ENCODE results near the gene SH3GL3. TPM values are rescaled to one million over a fixed set of nuclear protein-coding genes. Genes with fewer than 3 reads are reported as not detected.

The SH3GL3 gene, protein sequence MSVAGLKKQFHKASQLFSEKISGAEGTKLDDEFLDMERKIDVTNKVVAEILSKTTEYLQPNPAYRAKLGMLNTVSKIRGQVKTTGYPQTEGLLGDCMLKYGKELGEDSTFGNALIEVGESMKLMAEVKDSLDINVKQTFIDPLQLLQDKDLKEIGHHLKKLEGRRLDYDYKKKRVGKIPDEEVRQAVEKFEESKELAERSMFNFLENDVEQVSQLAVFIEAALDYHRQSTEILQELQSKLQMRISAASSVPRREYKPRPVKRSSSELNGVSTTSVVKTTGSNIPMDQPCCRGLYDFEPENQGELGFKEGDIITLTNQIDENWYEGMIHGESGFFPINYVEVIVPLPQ
- 20.3 TPM for total RNA-seq

GRCh38 chr15:83446904-83447709 is at the start of gene SH3GL3:
SH3GL3 (plus strand) TSS chr15:83447341; CDS start chr15:83447534, 193 bp downstream.

GRCh38 chr15:83653639-83654378 is 206.7 kb downstream of the SH3GL3 start, which contains the start of gene ADAMTSL3:
ADAMTSL3 (plus strand) TSS chr15:83654123; CDS start chr15:83655762, 1,639 bp downstream.

Other genes starting within 250 kb of the SH3GL3 start
- 107 TPM for gene HDGFL3, start 239.5 kb upstream of the SH3GL3 start, total RNA-seq
- 1.1 TPM for gene BNC1, start 162.7 kb upstream of the SH3GL3 start, total RNA-seq
- gene ADAMTSL3, start 206.8 kb downstream of the SH3GL3 start, total RNA-seq: 44.9 TPM

Measured in camera-type eye (tissue), 1 donor.